GM12878 (cell line): Measurements from ENCODE around the gene CA7.

Experiments
- CEBPB ChIP-seq, 2 experiments: fragments of 150-350 bp in 1 of 2; IDR thresholded peaks; 2 replicates each; pipeline ENCODE4 v1.6.1; 2012 to 2014; ENCODE audit warnings: low read depth in 2 of 2, low read length in 2 of 2, borderline replicate concordance in 1 of 2, inconsistent platforms in 1 of 2
- EZH2 ChIP-seq: IDR thresholded peaks from 2 replicates; pipeline ENCODE4 v1.6.1; 2012; ENCODE audit warnings: low read depth, mild to moderate bottlenecking, control low read depth, inconsistent platforms, low read length, borderline replicate concordance; ENCODE audit not compliant: control insufficient read depth
- FOS ChIP-seq: IDR thresholded peaks from 3 replicates; pipeline ENCODE4 v1.6.1; 2011; ENCODE audit warnings: borderline replicate concordance; ENCODE audit not compliant: insufficient read length; ENCODE audit errors: extremely low read depth
- HDAC2 ChIP-seq: fragments of 200-600 bp; sonication (generic); IDR thresholded peaks from 2 replicates; pipeline ENCODE4 v1.6.1; 2017
- MAX ChIP-seq: IDR thresholded peaks from 2 replicates; pipeline ENCODE4 v1.6.1; 2012; ENCODE audit warnings: low read depth, low read length, improper control_type of control experiment
- MEF2A ChIP-seq: IDR thresholded peaks from 2 replicates; pipeline ENCODE4 v1.6.1; 2011; ENCODE audit warnings: low read depth, mild to moderate bottlenecking, low read length, moderate library complexity; ENCODE audit not compliant: insufficient read depth
- NFXL1 ChIP-seq: fragments of 450-650 bp; IDR thresholded peaks from 2 replicates; pipeline ENCODE4 v1.6.1; 2017; ENCODE audit warnings: antibody characterized with exemption, mild to moderate bottlenecking, borderline replicate concordance
- NR2F1 ChIP-seq: fragments of 450-650 bp; conservative IDR thresholded peaks from 2 replicates; pipeline ENCODE4 v1.6.1; 2017; ENCODE audit warnings: mild to moderate bottlenecking
- POLR2A ChIP-seq: IDR thresholded peaks from 2 replicates; pipeline ENCODE4 v1.6.1; 2011; ENCODE audit warnings: low read depth, mild to moderate bottlenecking, low read length
- REST ChIP-seq: IDR thresholded peaks from 2 replicates; pipeline ENCODE4 v1.6.1; 2012; ENCODE audit warnings: mild to moderate bottlenecking, low read depth, low read length
- SMAD1 ChIP-seq: fragments of 450-650 bp; IDR thresholded peaks from 2 replicates; pipeline ENCODE4 v1.6.1; 2018; ENCODE audit warnings: mild to moderate bottlenecking, low read depth; ENCODE audit not compliant: partially characterized antibody
- SUZ12 ChIP-seq: fragments of 200-600 bp; sonication (generic); IDR thresholded peaks from one replicate; pipeline ENCODE4 v1.6.1; 2018; ENCODE audit warnings: antibody characterized with exemption, mild to moderate bottlenecking; ENCODE audit not compliant: unreplicated experiment
- TF ChIP-seq, protein P1 (sequence below), 3 experiments: IDR thresholded peaks in 2 of 3; conservative IDR thresholded peaks in 1 of 3; 2 replicates each; pipeline ENCODE4 v1.5.1; 2011; ENCODE audit warnings: low read depth in 3 of 3, low read length in 3 of 3, mild to moderate bottlenecking in 3 of 3, control low read depth in 2 of 3, moderate library complexity in 2 of 3, inconsistent platforms in 1 of 3, mixed read lengths in 1 of 3; ENCODE audit not compliant: control insufficient read depth in 2 of 3, insufficient read depth in 1 of 3; ENCODE audit errors: extremely low read depth in 1 of 3
- TF ChIP-seq, protein P2 (sequence below): fragments of 450-650 bp; formaldehyde crosslinking; IDR thresholded peaks from 2 replicates; pipeline ENCODE4 v1.4.0; 2020; ENCODE audit warnings: mild to moderate bottlenecking, moderate library complexity

GRCh38 chr16:66859397-66860068, 15.3 kb downstream of the CA7 start:
- TF ChIP-seq FOS (no peak), NR2F1 (no peak), REST (no peak), HDAC2 (no peak), EZH2 (no peak), POLR2A (no peak), SMAD1 (no peak), MAX (no peak), NFXL1 (no peak), SUZ12 (no peak), MEF2A (no peak), CEBPB (IDR thresholded peaks at IDR 0.05; ENCODE audit: borderline replicate concordance in 1 of 2, low read depth in 2 of 2, low read length in 2 of 2) (no peak)
- TF ChIP-seq, protein P1, sequence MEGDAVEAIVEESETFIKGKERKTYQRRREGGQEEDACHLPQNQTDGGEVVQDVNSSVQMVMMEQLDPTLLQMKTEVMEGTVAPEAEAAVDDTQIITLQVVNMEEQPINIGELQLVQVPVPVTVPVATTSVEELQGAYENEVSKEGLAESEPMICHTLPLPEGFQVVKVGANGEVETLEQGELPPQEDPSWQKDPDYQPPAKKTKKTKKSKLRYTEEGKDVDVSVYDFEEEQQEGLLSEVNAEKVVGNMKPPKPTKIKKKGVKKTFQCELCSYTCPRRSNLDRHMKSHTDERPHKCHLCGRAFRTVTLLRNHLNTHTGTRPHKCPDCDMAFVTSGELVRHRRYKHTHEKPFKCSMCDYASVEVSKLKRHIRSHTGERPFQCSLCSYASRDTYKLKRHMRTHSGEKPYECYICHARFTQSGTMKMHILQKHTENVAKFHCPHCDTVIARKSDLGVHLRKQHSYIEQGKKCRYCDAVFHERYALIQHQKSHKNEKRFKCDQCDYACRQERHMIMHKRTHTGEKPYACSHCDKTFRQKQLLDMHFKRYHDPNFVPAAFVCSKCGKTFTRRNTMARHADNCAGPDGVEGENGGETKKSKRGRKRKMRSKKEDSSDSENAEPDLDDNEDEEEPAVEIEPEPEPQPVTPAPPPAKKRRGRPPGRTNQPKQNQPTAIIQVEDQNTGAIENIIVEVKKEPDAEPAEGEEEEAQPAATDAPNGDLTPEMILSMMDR (IDR thresholded peaks at IDR 0.05 in 2 of 3, conservative IDR thresholded peaks at IDR 0.05 in 1 of 3; ENCODE audit: control insufficient read depth in 2 of 3, extremely low read depth in 1 of 3, insufficient read depth in 1 of 3, low read depth in 3 of 3, low read length in 3 of 3): no peak
- TF ChIP-seq, protein P2, sequence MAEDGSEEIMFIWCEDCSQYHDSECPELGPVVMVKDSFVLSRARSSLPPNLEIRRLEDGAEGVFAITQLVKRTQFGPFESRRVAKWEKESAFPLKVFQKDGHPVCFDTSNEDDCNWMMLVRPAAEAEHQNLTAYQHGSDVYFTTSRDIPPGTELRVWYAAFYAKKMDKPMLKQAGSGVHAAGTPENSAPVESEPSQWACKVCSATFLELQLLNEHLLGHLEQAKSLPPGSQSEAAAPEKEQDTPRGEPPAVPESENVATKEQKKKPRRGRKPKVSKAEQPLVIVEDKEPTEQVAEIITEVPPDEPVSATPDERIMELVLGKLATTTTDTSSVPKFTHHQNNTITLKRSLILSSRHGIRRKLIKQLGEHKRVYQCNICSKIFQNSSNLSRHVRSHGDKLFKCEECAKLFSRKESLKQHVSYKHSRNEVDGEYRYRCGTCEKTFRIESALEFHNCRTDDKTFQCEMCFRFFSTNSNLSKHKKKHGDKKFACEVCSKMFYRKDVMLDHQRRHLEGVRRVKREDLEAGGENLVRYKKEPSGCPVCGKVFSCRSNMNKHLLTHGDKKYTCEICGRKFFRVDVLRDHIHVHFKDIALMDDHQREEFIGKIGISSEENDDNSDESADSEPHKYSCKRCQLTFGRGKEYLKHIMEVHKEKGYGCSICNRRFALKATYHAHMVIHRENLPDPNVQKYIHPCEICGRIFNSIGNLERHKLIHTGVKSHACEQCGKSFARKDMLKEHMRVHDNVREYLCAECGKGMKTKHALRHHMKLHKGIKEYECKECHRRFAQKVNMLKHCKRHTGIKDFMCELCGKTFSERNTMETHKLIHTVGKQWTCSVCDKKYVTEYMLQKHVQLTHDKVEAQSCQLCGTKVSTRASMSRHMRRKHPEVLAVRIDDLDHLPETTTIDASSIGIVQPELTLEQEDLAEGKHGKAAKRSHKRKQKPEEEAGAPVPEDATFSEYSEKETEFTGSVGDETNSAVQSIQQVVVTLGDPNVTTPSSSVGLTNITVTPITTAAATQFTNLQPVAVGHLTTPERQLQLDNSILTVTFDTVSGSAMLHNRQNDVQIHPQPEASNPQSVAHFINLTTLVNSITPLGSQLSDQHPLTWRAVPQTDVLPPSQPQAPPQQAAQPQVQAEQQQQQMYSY (CRISPR knock-in tag): no peak
